ENCODE results near the gene ANKS6. TPM values are rescaled to one million over a fixed set of nuclear protein-coding genes. Genes with fewer than 3 reads are reported as not detected.
A peak's percentile ranks its signal among the peaks of the same experiment; 100 is the strongest.

The ANKS6 gene
- total and polyA plus RNA-seq, 9 of the 15 experiments (the other 6 are each of a cell fraction or from before 2014, with no cell fraction given), result 9.9 to 74.5 (median 36.9) TPM

GRCh38 chr9:98796364-98797101 is at the start of gene ANKS6 (continued):
- no peak for TF ChIP-seq ARID1B (IDR thresholded peaks at IDR 0.05)
- no peak for TF ChIP-seq CHD2 (IDR thresholded peaks at IDR 0.05; ENCODE audit: low read depth, low read length)
- TF ChIP-seq ELF2 (CRISPR knock-in tag; IDR thresholded peaks at IDR 0.05), result no peak
- no peak for TF ChIP-seq CHD7 (IDR thresholded peaks at IDR 0.05; ENCODE audit: low read depth, low read length)
- no peak for TF ChIP-seq E2F3 (CRISPR knock-in tag; IDR thresholded peaks at IDR 0.05)
- no peak for TF ChIP-seq BCOR (IDR thresholded peaks at IDR 0.05)
- TF ChIP-seq ZNF583 (CRISPR knock-in tag; IDR thresholded peaks at IDR 0.05), result peak; percentile 87
- peak; percentile 29; the same call in 1 of the 2 replicates for TF ChIP-seq NFIC (IDR thresholded peaks at IDR 0.05)
- no peak for TF ChIP-seq TFE3 (CRISPR knock-in tag; IDR thresholded peaks at IDR 0.05)
- TF ChIP-seq FOXP1 (CRISPR knock-in tag; IDR thresholded peaks at IDR 0.05), result no peak
- no peak for TF ChIP-seq FOXJ2 (tag; IDR thresholded peaks at IDR 0.05)
- TF ChIP-seq ZNF764 (CRISPR knock-in tag; IDR thresholded peaks at IDR 0.05; ENCODE audit: low read depth), result no peak
- peak; percentile 26 to 81; a peak in 2 of 4 replicates for TF ChIP-seq MAZ (CRISPR knock-in tag; conservative IDR thresholded peaks at IDR 0.05 in 1 of 2, IDR thresholded peaks at IDR 0.05 in 1 of 2)
- TF ChIP-seq MECOM (CRISPR knock-in tag; IDR thresholded peaks at IDR 0.05), result no peak
- TF ChIP-seq POLR2G (IDR thresholded peaks at IDR 0.05; ENCODE audit: low read depth, low read length), result peak; percentile 83
- TF ChIP-seq MTF1 (CRISPR knock-in tag; IDR thresholded peaks at IDR 0.05; ENCODE audit: borderline replicate concordance), result no peak
- TF ChIP-seq RFX1 (IDR thresholded peaks at IDR 0.05), result no peak

Measured in K562 (cell line).